Adrenal gland (tissue), 12 donors: ENCODE data around the gene HS6ST2. TPM values are rescaled to one million over a fixed set of nuclear protein-coding genes. Genes with fewer than 3 reads are reported as not detected.

Experiments
- DNase-seq, 7 donors: peaks; one replicate each; pipeline ENCODE4 v3.0.0-alpha.2; 2019 to 2020
- H3K27ac ChIP-seq, 5 donors: fragments of 200-600 bp; sonication (generic) in 4 of 5; 1 replicate in 3 of 5; 2 replicates in 2 of 5; pipeline versions ENCODE4 v1.5.1 to v1.8.0; 2016 to 2020; ENCODE audit warnings: mild to moderate bottlenecking in 1 of 5
- H3K27me3 ChIP-seq: fragments of 200-600 bp; 2 replicates; pipeline ENCODE4 v1.8.0; 2021
- H3K36me3 ChIP-seq, 2 donors: fragments of 200-600 bp; replicated peaks in 1 of 2; 1 replicate in 1 of 2; 2 replicates in 1 of 2; pipeline versions ENCODE4 v1.5.1 to v1.8.0; 2018 to 2022
- H3K4me1 ChIP-seq, 2 donors: fragments of 200-600 bp; replicated peaks in 1 of 2; 1 replicate in 1 of 2; 2 replicates in 1 of 2; pipeline versions ENCODE4 v1.5.1 to v1.8.0; 2018 to 2021
- H3K4me3 ChIP-seq, 4 donors: fragments of 200-600 bp; sonication (generic) in 3 of 4; one replicate each; pipeline ENCODE4 v1.5.1; 2016 to 2018
- H3K9me3 ChIP-seq, 3 donors: fragments of 200-600 bp; sonication (generic) in 1 of 3; replicated peaks in 1 of 3; 1 replicate in 2 of 3; 2 replicates in 1 of 3; pipeline versions ENCODE4 v1.5.1 to v1.8.0; 2016 to 2021
- POLR2A ChIP-seq, 2 donors: fragments of 450-650 bp; IDR thresholded peaks; one replicate each; pipeline ENCODE4 v1.6.1; 2017; ENCODE audit warnings: antibody characterized with exemption in 2 of 2, mild to moderate bottlenecking in 2 of 2, moderate library complexity in 1 of 2
- WGBS, 4 donors: extraction: QIAGEN DNeasy Blood & Tissue Kit in 2 of 4; methylation state at CpG; one replicate each; pipeline versions ENCODE4 v1.1.5 to v1.1.7; 2013 to 2017; 5-methylcytosine and 5-hydroxymethylcytosine counted together
- intact Hi-C, 2 donors: fragments of 100-400 bp; cut with DNase I; formaldehyde crosslinking; loops; one replicate each; pipeline versions ENCODE4 v1.14.1 to v1.15.0; 2022 to 2023
- polyA plus RNA-seq, 3 donors: library from polyadenylated mRNA; stranded (reverse); fragments of 200-250 nt in 2 of 3; fragments of 350-450 nt in 1 of 3; fragmentation: Illumina TruSeq in 1 of 3; extraction: RNeasy Lipid Tissue Mini Kit (QIAGEN cat#74804) in 1 of 3; gene quantifications; one replicate each; pipeline ENCODE4 v1.2.3, GENCODE V29; 2013 to 2014
- total RNA-seq, 9 donors: library from RNA; depleted of rRNA in 4 of 9; stranded (reverse); fragments of >200 nt in 4 of 9; fragments of 120-200 nt in 1 of 9; fragmentation: NEBNext Ultra II Directional in 1 of 9; extraction: Animal tissue kit (Norgen Biotek cat#: 25700) in 1 of 9; gene quantifications; one replicate each; pipeline versions ENCODE4 v1.1.0 to v1.2.4, GENCODE V29; 2013 to 2023
- TF ChIP-seq, protein P1 (sequence below), 6 experiments: fragments of 450-650 bp in 4 of 6; fragments of 200-600 bp in 2 of 6; sonication (generic) in 1 of 6; IDR thresholded peaks; 1 replicate in 5 of 6; 2 replicates in 1 of 6; pipeline versions ENCODE4 v1.5.1 to v1.8.0; 2016 to 2021; ENCODE audit warnings: antibody characterized with exemption in 6 of 6, mild to moderate bottlenecking in 2 of 6, moderate library complexity in 1 of 6
- donor health status: healthy with polysubstance abuse.
- donor health status: Bipolar disorder and iron deficiency.
- donor health status: DM: yes; HTN: yes; CAD: no.
- donor health status: DM: no; HTN: no; CAD: no.
- donor health status: DM: no; HTN: no; CAD: no.
- donor health status: DM: yes; HTN: yes; CAD: no.

HS6ST2 gene
- total and polyA plus RNA-seq, 12 donors, result 0.24 to 6.0 (median 1.3) TPM

DNA sequence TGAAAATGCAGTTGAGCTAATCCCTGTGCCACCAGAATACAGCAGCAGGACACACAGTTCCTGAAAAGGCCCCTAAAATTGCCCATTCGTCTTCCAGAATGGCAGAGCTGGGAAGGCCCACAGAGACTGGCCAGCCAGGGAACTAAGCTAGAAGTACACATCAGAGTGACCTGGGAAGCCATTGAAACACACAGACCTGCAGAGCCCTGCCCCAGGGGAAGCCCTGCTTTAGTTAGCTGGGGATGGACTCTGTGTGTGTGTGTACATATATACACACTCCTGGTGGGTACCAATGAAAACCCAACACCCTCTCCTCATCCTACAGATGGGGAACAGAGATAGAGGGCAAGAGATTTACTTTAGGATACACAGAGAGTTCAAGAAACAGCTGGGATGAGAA is 227.7 kb downstream of the HS6ST2 start:
- H3K4me1 ChIP-seq, result no peaks in the 10 kb centered on the region
- WGBS, 4 donors, result 36 to 80% (median 52%) methylated on average over 1 of the region's 1 CpG; no CpG with 5 or more reads in 1 of the 4 donors
- intact Hi-C loops, result no loop called here
- H3K36me3 ChIP-seq, result no peaks in the 10 kb centered on the region
- DNase-seq, result no peak
- peaks cover 10% of the 10 kb centered on the region for H3K27me3 ChIP-seq
- TF ChIP-seq, protein P1, sequence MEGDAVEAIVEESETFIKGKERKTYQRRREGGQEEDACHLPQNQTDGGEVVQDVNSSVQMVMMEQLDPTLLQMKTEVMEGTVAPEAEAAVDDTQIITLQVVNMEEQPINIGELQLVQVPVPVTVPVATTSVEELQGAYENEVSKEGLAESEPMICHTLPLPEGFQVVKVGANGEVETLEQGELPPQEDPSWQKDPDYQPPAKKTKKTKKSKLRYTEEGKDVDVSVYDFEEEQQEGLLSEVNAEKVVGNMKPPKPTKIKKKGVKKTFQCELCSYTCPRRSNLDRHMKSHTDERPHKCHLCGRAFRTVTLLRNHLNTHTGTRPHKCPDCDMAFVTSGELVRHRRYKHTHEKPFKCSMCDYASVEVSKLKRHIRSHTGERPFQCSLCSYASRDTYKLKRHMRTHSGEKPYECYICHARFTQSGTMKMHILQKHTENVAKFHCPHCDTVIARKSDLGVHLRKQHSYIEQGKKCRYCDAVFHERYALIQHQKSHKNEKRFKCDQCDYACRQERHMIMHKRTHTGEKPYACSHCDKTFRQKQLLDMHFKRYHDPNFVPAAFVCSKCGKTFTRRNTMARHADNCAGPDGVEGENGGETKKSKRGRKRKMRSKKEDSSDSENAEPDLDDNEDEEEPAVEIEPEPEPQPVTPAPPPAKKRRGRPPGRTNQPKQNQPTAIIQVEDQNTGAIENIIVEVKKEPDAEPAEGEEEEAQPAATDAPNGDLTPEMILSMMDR (IDR thresholded peaks at IDR 0.05), result no peak
- no peak for TF ChIP-seq POLR2A (IDR thresholded peaks at IDR 0.05)
- no peak overlapping the region for H3K4me3 ChIP-seq
- no peak overlapping the region for H3K27ac ChIP-seq
- no peaks in the 10 kb centered on the region for H3K9me3 ChIP-seq

DNA sequence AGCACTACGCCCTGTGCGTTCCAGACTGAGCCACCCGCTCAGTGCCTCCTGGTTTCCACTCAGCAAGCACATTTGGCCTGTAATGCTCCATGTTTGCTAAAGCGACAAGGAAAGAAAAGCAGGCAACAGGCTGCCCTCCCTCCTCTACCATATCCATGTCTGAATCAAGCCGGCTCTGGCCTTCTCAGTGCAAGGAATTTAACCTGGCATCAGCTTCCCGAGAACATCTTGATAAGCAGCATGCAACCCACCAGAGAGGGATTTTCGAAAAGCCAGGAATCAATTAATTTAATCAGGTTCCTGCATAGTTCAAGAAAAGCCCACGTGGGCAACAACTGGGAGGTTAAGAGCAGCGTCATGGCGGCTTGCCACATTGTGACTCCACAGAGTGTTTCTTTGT is 228.2 kb downstream of the HS6ST2 start:
- no peak for DNase-seq
- Histone ChIP-seq H3K4me1 (no peaks in the 10 kb centered on the region), H3K9me3 (no peaks in the 10 kb centered on the region), H3K27ac (no peak overlapping the region), H3K27me3 (peaks cover 6% of the 10 kb centered on the region), H3K36me3 (no peaks in the 10 kb centered on the region), H3K4me3 (no peak overlapping the region)
- no peak for TF ChIP-seq POLR2A (IDR thresholded peaks at IDR 0.05)
- TF ChIP-seq, protein P1 (IDR thresholded peaks at IDR 0.05), result no peak
- intact Hi-C loops, result no loop called here
- WGBS, 4 donors, result 78 to 96% (median 84%) methylated on average over 3 to 10 of the region's 10 CpGs

DNA sequence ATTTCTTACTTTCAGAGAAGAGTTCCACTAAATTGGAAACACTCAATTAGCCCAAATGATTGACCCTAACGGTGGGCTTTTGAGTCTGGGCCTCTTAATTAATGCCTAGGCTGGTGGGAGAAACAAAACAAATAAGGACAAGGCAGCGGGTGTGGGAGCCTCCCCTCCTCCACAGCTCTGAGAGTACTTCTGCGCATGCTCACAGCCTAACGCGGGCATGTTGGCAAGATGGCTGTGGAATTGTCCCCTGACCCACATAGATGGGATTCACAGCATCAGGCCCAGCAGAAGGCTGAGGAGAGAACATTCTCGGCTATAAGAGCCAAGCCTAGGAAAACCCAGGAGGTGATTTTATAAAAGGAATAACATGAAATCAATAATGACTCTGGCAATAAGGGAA is 230.1 kb downstream of the HS6ST2 start:
- Histone ChIP-seq H3K27ac (no peak overlapping the region), H3K4me1 (no peaks in the 10 kb centered on the region), H3K9me3 (no peaks in the 10 kb centered on the region), H3K36me3 (no peaks in the 10 kb centered on the region), H3K4me3 (no peak overlapping the region), H3K27me3 (peaks cover 6% of the 10 kb centered on the region)
- intact Hi-C loops, result no loop called here
- WGBS, 4 donors, result 44 to 76% (median 63%) methylated on average over 6 of the region's 6 CpGs
- TF ChIP-seq POLR2A (IDR thresholded peaks at IDR 0.05), result no peak
- TF ChIP-seq, protein P1 (IDR thresholded peaks at IDR 0.05), result no peak
- no peak for DNase-seq

DNA sequence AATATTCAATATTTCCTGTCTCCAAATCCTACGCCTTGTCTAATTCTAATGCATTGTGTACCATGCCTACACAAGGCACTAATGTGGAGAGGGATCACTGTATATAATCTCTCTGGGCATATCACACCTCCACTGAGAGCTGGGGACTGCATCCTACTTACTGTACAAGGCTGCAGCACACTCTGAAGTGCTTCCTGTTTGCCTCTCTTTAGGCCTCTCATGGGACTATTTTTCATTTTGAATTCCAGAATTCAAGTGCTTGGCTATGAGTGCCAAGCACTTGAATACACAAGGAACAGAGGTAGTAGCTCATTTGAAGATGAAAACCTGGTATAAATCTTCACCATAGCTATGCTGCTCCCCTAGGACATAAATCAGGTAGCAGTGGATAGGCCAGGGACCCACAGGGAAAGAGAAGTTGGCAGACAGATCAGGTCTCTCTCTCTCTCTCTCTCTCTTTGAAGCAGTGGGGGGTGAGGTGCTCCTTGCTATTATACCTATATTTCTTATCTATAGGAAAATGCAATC is 239.9 kb downstream of the HS6ST2 start:
- Histone ChIP-seq H3K4me3 (no peak overlapping the region), H3K27ac (no peak overlapping the region), H3K4me1 (no peaks in the 10 kb centered on the region), H3K36me3 (no peaks in the 10 kb centered on the region), H3K9me3 (no peaks in the 10 kb centered on the region), H3K27me3 (peaks cover 19% of the 10 kb centered on the region)
- intact Hi-C loops, result no loop called here
- TF ChIP-seq POLR2A (IDR thresholded peaks at IDR 0.05), result no peak
- TF ChIP-seq, protein P1 (IDR thresholded peaks at IDR 0.05), result no peak
- no peak for DNase-seq
- 0 to 54% (median 21%) methylated on average over 1 of the region's 1 CpG for WGBS, 4 donors
